GM12892 (cell line): Measurements from ENCODE around the gene E2F4.

Source experiments
- POLR2A ChIP-seq: IDR thresholded peaks from 2 replicates; pipeline ENCODE4 v1.6.1; 2011; ENCODE audit warnings: low read depth, low read length, control low read depth
- POLR2AphosphoS5 ChIP-seq: IDR thresholded peaks from 2 replicates; pipeline ENCODE4 v1.6.1; 2011; ENCODE audit warnings: low read depth, low read length, control low read depth

- TF ChIP-seq POLR2AphosphoS5: no peak
- no peak for TF ChIP-seq POLR2A
These were observed 43.7 kb upstream of the E2F4 start for GRCh38 chr16:67148221-67148620.
